Thyroid gland (tissue), 4 donors: ENCODE results near the gene RNASE8. TPM values are rescaled to one million over a fixed set of nuclear protein-coding genes. Genes with fewer than 3 reads are reported as not detected.

ENCODE experiments used
- DNase-seq, 2 donors: peaks; one replicate each; pipeline ENCODE4 v3.0.0-alpha.2; 2019
- H3K27ac ChIP-seq, 3 donors: fragments of 200-600 bp; sonication (generic); 1 replicate in 2 of 3; 2 replicates in 1 of 3; pipeline ENCODE4 v1.5.1; 2016 to 2019; ENCODE audit warnings: mild to moderate bottlenecking in 1 of 3, moderate library complexity in 1 of 3
- H3K27me3 ChIP-seq: fragments of 200-600 bp; sonication (generic); one replicate; pipeline ENCODE4 v1.5.1; 2019
- H3K36me3 ChIP-seq, 2 donors: fragments of 200-600 bp; sonication (generic); one replicate each; pipeline ENCODE4 v1.5.1; 2016 to 2019
- H3K4me1 ChIP-seq, 2 donors: fragments of 200-600 bp; sonication (generic); one replicate each; pipeline ENCODE4 v1.5.1; 2017 to 2019
- H3K4me3 ChIP-seq, 3 donors: fragments of 200-600 bp; sonication (generic); replicated peaks in 1 of 3; 1 replicate in 2 of 3; 2 replicates in 1 of 3; pipeline ENCODE4 v1.5.1; 2016; ENCODE audit warnings: mild to moderate bottlenecking in 1 of 3
- H3K9me3 ChIP-seq: fragments of 200-600 bp; sonication (generic); one replicate; pipeline ENCODE4 v1.5.1; 2017
- POLR2A ChIP-seq, 2 donors: fragments of 450-650 bp; IDR thresholded peaks; one replicate each; pipeline ENCODE4 v1.6.1; 2017; ENCODE audit warnings: antibody characterized with exemption in 2 of 2, mild to moderate bottlenecking in 2 of 2, moderate library complexity in 1 of 2
- WGBS, 2 donors: methylation state at CpG; one replicate each; pipeline ENCODE4 v1.1.5; 2017; 5-methylcytosine and 5-hydroxymethylcytosine counted together
- intact Hi-C: fragments of 100-400 bp; cut with DNase I; formaldehyde crosslinking; loops from one replicate; pipeline ENCODE4 v1.15.1; 2023
- total RNA-seq, 4 donors: library from RNA; depleted of rRNA; stranded (reverse); fragments of >200 nt; gene quantifications; one replicate each; pipeline ENCODE4 v1.2.3, GENCODE V29; 2016
- TF ChIP-seq, protein P1 (sequence below), 6 experiments: fragments of 200-600 bp in 3 of 6; fragments of 450-650 bp in 3 of 6; sonication (generic) in 3 of 6; IDR thresholded peaks; one replicate each; pipeline ENCODE4 v1.5.1; 2016 to 2019; ENCODE audit warnings: antibody characterized with exemption in 6 of 6, mild to moderate bottlenecking in 2 of 6, inconsistent platforms in 1 of 6, moderate library complexity in 1 of 6

The RNASE8 gene
- total RNA-seq, 4 donors from 2014 or later = not detected

DNA sequence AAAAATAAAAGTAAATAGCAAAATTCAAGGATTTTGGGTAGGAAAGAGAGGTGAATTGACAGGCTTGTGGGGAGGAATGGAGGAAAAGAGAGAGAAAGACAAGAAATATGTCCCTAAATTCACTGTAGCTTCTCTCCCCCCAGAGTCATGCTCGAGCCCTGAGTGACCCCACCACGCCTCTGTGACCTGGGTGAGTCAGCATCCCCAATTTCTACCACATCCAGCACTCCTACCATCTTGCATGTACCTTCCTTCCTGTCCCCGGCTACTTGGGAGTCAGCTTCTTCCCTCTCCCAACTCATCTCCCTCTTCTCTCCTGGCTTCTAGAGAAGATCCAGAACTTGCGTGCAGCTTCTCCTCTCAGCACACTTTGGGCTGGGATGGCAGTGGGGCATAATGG lies 31.1 kb downstream of the RNASE8 start:
- TF ChIP-seq, protein P1, sequence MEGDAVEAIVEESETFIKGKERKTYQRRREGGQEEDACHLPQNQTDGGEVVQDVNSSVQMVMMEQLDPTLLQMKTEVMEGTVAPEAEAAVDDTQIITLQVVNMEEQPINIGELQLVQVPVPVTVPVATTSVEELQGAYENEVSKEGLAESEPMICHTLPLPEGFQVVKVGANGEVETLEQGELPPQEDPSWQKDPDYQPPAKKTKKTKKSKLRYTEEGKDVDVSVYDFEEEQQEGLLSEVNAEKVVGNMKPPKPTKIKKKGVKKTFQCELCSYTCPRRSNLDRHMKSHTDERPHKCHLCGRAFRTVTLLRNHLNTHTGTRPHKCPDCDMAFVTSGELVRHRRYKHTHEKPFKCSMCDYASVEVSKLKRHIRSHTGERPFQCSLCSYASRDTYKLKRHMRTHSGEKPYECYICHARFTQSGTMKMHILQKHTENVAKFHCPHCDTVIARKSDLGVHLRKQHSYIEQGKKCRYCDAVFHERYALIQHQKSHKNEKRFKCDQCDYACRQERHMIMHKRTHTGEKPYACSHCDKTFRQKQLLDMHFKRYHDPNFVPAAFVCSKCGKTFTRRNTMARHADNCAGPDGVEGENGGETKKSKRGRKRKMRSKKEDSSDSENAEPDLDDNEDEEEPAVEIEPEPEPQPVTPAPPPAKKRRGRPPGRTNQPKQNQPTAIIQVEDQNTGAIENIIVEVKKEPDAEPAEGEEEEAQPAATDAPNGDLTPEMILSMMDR (IDR thresholded peaks at IDR 0.05) = no peak
- no peak for TF ChIP-seq POLR2A (IDR thresholded peaks at IDR 0.05)
- DNase-seq = no peak
- H3K27ac ChIP-seq = no peak overlapping the region
- no peaks in the 10 kb centered on the region for H3K27me3 ChIP-seq
- intact Hi-C loops = no loop called here
- H3K4me1 ChIP-seq = peaks cover 23 to 48% of the 10 kb centered on the region in 2 donors
- H3K36me3 ChIP-seq = peaks cover 19% of the 10 kb centered on the region in 2 donors
- H3K4me3 ChIP-seq = no peak overlapping the region
- H3K9me3 ChIP-seq = no peaks in the 10 kb centered on the region
- 71 to 90% methylated on average over 4 of the region's 4 CpGs for WGBS, 2 donors

DNA sequence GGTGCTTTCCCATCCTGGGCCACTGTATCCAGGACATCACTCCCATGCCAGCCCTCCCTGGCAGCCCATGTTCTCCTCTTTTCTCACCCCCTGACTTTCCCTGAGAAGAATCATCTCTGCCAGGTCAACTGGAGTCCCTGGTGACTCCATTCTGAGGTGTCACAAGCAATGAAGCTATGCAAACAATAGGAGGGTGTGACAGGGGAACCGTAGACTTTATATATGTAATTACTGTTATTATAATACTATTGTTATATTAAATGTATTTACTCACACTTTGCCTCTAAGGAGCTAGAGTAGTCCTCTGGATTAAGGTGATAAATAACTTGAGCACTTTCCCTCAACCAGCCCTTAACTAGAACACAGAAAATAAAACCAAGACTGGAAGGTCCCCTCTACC lies 31.6 kb downstream of the RNASE8 start:
- no peak for DNase-seq
- H3K4me1 ChIP-seq = peaks cover 29 to 53% of the 10 kb centered on the region in 2 donors
- intact Hi-C loops = no loop called here
- H3K9me3 ChIP-seq = no peaks in the 10 kb centered on the region
- TF ChIP-seq, protein P1 (IDR thresholded peaks at IDR 0.05) = no peak
- no peak for TF ChIP-seq POLR2A (IDR thresholded peaks at IDR 0.05)
- H3K36me3 ChIP-seq = peaks cover 15 to 18% of the 10 kb centered on the region in 2 donors
- H3K4me3 ChIP-seq = no peak overlapping the region
- WGBS, 2 donors = 72 to 78% methylated on average over 1 of the region's 1 CpG
- no peaks in the 10 kb centered on the region for H3K27me3 ChIP-seq
- H3K27ac ChIP-seq = no peak overlapping the region

DNA sequence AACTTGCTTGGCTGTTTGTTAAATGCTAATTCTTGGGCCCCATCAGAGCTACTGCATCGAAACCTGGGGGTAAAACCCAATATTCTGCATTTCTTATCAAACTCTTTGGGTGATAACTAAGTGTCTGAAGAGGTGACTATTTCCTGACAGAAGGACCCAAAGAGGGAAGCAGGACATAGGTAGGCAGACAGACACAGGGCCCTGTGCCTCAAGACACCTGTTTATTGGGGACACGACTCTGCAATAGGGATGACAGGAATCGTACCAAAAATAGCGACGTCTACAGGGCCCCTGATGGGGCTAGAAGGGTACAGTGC lies 32.2 kb downstream of the RNASE8 start:
- no peak overlapping the region for H3K4me3 ChIP-seq
- H3K36me3 ChIP-seq = peaks cover 13 to 15% of the 10 kb centered on the region in 2 donors
- 85 to 92% methylated on average over 5 of the region's 5 CpGs for WGBS, 2 donors
- intact Hi-C loops = loop anchor here (5.0 kb wide), 1 partner anchor 73 kb away; no protein-coding TSS in a partner anchor
- no peaks in the 10 kb centered on the region for H3K27me3 ChIP-seq
- no peak for DNase-seq
- TF ChIP-seq, protein P1 (IDR thresholded peaks at IDR 0.05) = no peak
- TF ChIP-seq POLR2A (IDR thresholded peaks at IDR 0.05) = no peak
- no peaks in the 10 kb centered on the region for H3K9me3 ChIP-seq
- peaks cover 31 to 51% of the 10 kb centered on the region in 2 donors for H3K4me1 ChIP-seq
- H3K27ac ChIP-seq = peak overlapping the region in 2 of 3 donors; percentile 15 to 83

DNA sequence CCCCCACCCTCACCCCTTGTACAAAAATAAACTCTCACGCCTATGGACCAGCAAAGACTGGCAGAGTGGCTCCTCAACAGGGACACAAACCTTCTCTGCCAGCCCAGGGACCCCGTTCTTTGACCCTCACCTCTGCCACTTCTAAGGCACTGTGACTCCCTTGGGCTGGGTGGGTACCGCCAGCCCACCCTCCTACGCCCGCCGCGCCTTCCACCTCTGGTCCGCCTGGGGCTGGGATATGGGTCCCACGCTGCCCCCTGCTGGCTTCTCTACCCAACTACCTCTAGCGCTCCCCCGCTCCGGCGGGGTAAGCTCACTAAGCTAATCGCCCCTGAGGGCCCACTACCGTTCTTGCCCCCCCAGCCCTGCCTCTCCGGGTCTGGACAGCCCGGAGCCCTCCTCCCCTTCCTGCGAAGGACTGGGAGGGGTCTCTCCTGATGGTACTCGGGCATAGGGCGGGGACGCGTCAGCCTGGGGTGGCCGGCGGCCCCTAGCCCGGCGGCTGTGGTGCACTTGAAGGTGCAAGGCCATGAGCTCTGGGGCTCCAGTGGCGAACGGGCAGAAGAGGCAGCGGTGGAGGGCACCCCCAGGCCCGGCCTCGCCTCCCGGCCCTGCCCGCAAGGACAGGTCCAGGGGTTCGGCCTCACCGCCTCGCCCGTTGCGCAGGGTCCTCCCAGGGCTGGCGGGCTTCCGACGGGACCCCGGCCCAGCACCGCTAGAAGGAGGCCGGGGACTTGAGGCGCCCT lies 32.7 kb downstream of the RNASE8 start:
- DNase-seq = peak in 1 of 2 donors; percentile 38
- 87 to 90% methylated on average over 32 to 38 of the region's 45 CpGs for WGBS, 2 donors
- peaks cover 31 to 45% of the 10 kb centered on the region in 2 donors for H3K4me1 ChIP-seq
- H3K36me3 ChIP-seq = peaks cover 11 to 15% of the 10 kb centered on the region in 2 donors
- peak overlapping the region; percentile 15 to 96 (median 83) for H3K27ac ChIP-seq
- H3K27me3 ChIP-seq = no peaks in the 10 kb centered on the region
- no peak overlapping the region for H3K4me3 ChIP-seq
- TF ChIP-seq, protein P1 (IDR thresholded peaks at IDR 0.05) = peak in 4 of 6 experiments; percentile 29 to 45 (median 34)
- TF ChIP-seq POLR2A (IDR thresholded peaks at IDR 0.05) = no peak
- H3K9me3 ChIP-seq = no peaks in the 10 kb centered on the region
- intact Hi-C loops = loop anchor here (5.0 kb wide), 1 partner anchor 73 kb away; no protein-coding TSS in a partner anchor
